Naive thymus-derived CD4-positive, alpha-beta T cell (primary cell): Measurements from ENCODE around the gene TGM2. TPM values are rescaled to one million over a fixed set of nuclear protein-coding genes. Genes with fewer than 3 reads are reported as not detected.

Experiments used
- ATAC-seq: fragments of 150-1000 bp; cut with Tn5 transposase; 2 replicates; pipeline ENCODE4 v1.10.0; 2021; ENCODE audit warnings: mild to moderate bottlenecking, moderate library complexity
- CTCF ChIA-PET: fragments of 350-600 bp; sonication (Branson Sonifier 250); formaldehyde crosslinking; loops from one replicate; lab custom pipeline; 2021; ENCODE audit warnings: antibody characterized with exemption; lab: Charles Lee
- POLR2A ChIA-PET: fragments of 350-600 bp; sonication (Branson Sonifier 250); formaldehyde crosslinking; loops from one replicate; lab custom pipeline; 2021; ENCODE audit warnings: antibody characterized with exemption, inconsistent platforms; lab: Charles Lee
- DNase-seq, 9 donors: peaks; one replicate each; pipeline versions ENCODE4 v3.0.0 to v3.0.0-alpha.2; 2020 to 2022; ENCODE audit warnings: mixed read lengths in 1 of 9
- H3K27ac ChIP-seq: one replicate; pipeline ENCODE4 v1.7.0; 2013; ENCODE audit warnings: mild to moderate bottlenecking, low read depth, low read length, moderate library complexity
- H3K27me3 ChIP-seq, 2 donors: one replicate each; pipeline ENCODE4 v1.7.0; 2013; ENCODE audit warnings: low read length in 2 of 2, mild to moderate bottlenecking in 2 of 2, moderate library complexity in 2 of 2; ENCODE audit not compliant: control insufficient read depth in 2 of 2, insufficient read depth in 2 of 2
- H3K36me3 ChIP-seq, 3 experiments: 1 replicate in 2 of 3; 2 replicates in 1 of 3; pipeline ENCODE4 v1.7.0; 2013; ENCODE audit warnings: low read length in 3 of 3, mild to moderate bottlenecking in 3 of 3, moderate library complexity in 1 of 3; ENCODE audit not compliant: insufficient read depth in 3 of 3, control insufficient read depth in 2 of 3
- H3K4me1 ChIP-seq, 2 donors: one replicate each; pipeline ENCODE4 v1.7.0; 2013; ENCODE audit warnings: low read length in 2 of 2, mild to moderate bottlenecking in 2 of 2, moderate library complexity in 1 of 2; ENCODE audit not compliant: control insufficient read depth in 2 of 2, insufficient read depth in 2 of 2
- H3K4me3 ChIP-seq: 2 replicates; pipeline ENCODE4 v1.7.0; 2013; ENCODE audit warnings: mild to moderate bottlenecking, low read length
- H3K9me3 ChIP-seq, 3 experiments: 1 replicate in 2 of 3; 2 replicates in 1 of 3; pipeline ENCODE4 v1.7.0; 2013; ENCODE audit warnings: low read length in 3 of 3; ENCODE audit not compliant: control insufficient read depth in 2 of 3
- H3K27ac Mint-ChIP-seq, 9 donors: one replicate each; pipeline ENCODE4 v1.8.0; 2020 to 2022; ENCODE audit warnings: mixed read lengths in 9 of 9, mild to moderate bottlenecking in 8 of 9, moderate library complexity in 5 of 9, inconsistent platforms in 2 of 9
- H3K27me3 Mint-ChIP-seq, 5 donors: one replicate each; pipeline ENCODE4 v1.8.0; 2021 to 2022; ENCODE audit warnings: mixed read lengths in 5 of 5, mild to moderate bottlenecking in 1 of 5
- H3K36me3 Mint-ChIP-seq, 5 donors: one replicate each; pipeline ENCODE4 v1.8.0; 2020 to 2022; ENCODE audit warnings: mixed read lengths in 5 of 5, mild to moderate bottlenecking in 3 of 5, inconsistent platforms in 1 of 5
- H3K4me1 Mint-ChIP-seq, 7 donors: one replicate each; pipeline ENCODE4 v1.8.0; 2020 to 2022; ENCODE audit warnings: mixed read lengths in 7 of 7, mild to moderate bottlenecking in 3 of 7, inconsistent platforms in 1 of 7
- H3K4me3 Mint-ChIP-seq, 10 donors: one replicate each; pipeline ENCODE4 v1.8.0; 2020 to 2022; ENCODE audit warnings: mild to moderate bottlenecking in 10 of 10, mixed read lengths in 10 of 10, moderate library complexity in 6 of 10, inconsistent platforms in 2 of 10
- H3K9me3 Mint-ChIP-seq, 11 donors: one replicate each; pipeline ENCODE4 v1.8.0; 2020 to 2022; ENCODE audit warnings: mixed read lengths in 11 of 11, mild to moderate bottlenecking in 4 of 11, inconsistent platforms in 1 of 11, moderate library complexity in 1 of 11
- intact Hi-C, 2 donors: fragments of 100-400 bp; cut with micrococcal nuclease; formaldehyde crosslinking; loops; one replicate each; pipeline ENCODE4 v1.15.1; 2023
- polyA plus RNA-seq, 2 donors: library from polyadenylated mRNA; unstranded; fragments of 300-500 nt; fragmentation: Illumina TruSeq; gene quantifications; one replicate each; pipeline ENCODE4 v1.2.3, GENCODE V29; 2021
- total RNA-seq, 6 experiments: library from RNA in 5 of 6; stranded (reverse) in 5 of 6; gene quantifications; 1 replicate in 5 of 6; 2 replicates in 1 of 6; pipeline ENCODE4 v1.2.3 and lab custom pipeline; 2021 to 2026

Gene TGM2
- total and polyA plus RNA-seq, 7 experiments from 2014 or later = 0.11 to 0.94 (median 0.19) TPM; not detected in 2

- ChIA-PET POLR2A (no interaction called here), CTCF (no interaction called here)
- no peaks in the 10 kb centered on the region for H3K4me1 ChIP-seq
- peaks cover 0 to 23% (median 5%) of the 10 kb centered on the region in 7 donors for H3K4me1 Mint-ChIP-seq
- H3K36me3 ChIP-seq = no peaks in the 10 kb centered on the region
- ATAC-seq (no peak), DNase-seq (no peak)
- intact Hi-C loops = no loop called here
- H3K27me3 Mint-ChIP-seq = peaks cover 0 to 5% (median 0%) of the 10 kb centered on the region in 5 donors
- no peak overlapping the region for H3K4me3 Mint-ChIP-seq
- no peak overlapping the region for H3K27ac ChIP-seq
- peak overlapping the region in 1 of 9 donors; percentile 34 for H3K27ac Mint-ChIP-seq
- H3K27me3 ChIP-seq = no peaks in the 10 kb centered on the region
- no peaks in the 10 kb centered on the region for H3K9me3 ChIP-seq
- H3K4me3 ChIP-seq = no peak overlapping the region
- no peaks in the 10 kb centered on the region for H3K9me3 Mint-ChIP-seq
- H3K36me3 Mint-ChIP-seq = no peaks in the 10 kb centered on the region
Observed at GRCh38 chr20:38132910-38133501, 32.1 kb downstream of the TGM2 start.

- CTCF ChIA-PET = no interaction called here
- Histone ChIP-seq H3K9me3 (no peaks in the 10 kb centered on the region), H3K4me3 (no peak overlapping the region), H3K4me1 (no peaks in the 10 kb centered on the region), H3K27ac (no peak overlapping the region), H3K36me3 (no peaks in the 10 kb centered on the region), H3K27me3 (no peaks in the 10 kb centered on the region)
- intact Hi-C loops = no loop called here
- no peaks in the 10 kb centered on the region for H3K36me3 Mint-ChIP-seq
- H3K4me3 Mint-ChIP-seq = no peak overlapping the region
- peaks cover 0 to 23% (median 5%) of the 10 kb centered on the region in 7 donors for H3K4me1 Mint-ChIP-seq
- H3K27me3 Mint-ChIP-seq = peaks cover 0 to 5% (median 0%) of the 10 kb centered on the region in 5 donors
- DNase-seq = no peak
- H3K27ac Mint-ChIP-seq = peak overlapping the region in 1 of 9 donors; percentile 70
- POLR2A ChIA-PET = no interaction called here
- H3K9me3 Mint-ChIP-seq = no peaks in the 10 kb centered on the region
- ATAC-seq = no peak
Observed at GRCh38 chr20:38132156-38132909, 32.7 kb downstream of the TGM2 start.

GRCh38 chr20:38131588-38132121 is 33.4 kb downstream of the TGM2 start:
- CTCF ChIA-PET = no interaction called here
- DNase-seq (no peak), ATAC-seq (no peak)
- Histone ChIP-seq H3K27me3 (no peaks in the 10 kb centered on the region), H3K36me3 (no peaks in the 10 kb centered on the region), H3K4me1 (no peaks in the 10 kb centered on the region), H3K27ac (no peak overlapping the region), H3K9me3 (no peaks in the 10 kb centered on the region), H3K4me3 (no peak overlapping the region)
- POLR2A ChIA-PET = no interaction called here
- no peaks in the 10 kb centered on the region for H3K36me3 Mint-ChIP-seq
- intact Hi-C loops = no loop called here
- peaks cover 0 to 5% (median 0%) of the 10 kb centered on the region in 5 donors for H3K27me3 Mint-ChIP-seq
- H3K4me1 Mint-ChIP-seq = peaks cover 0 to 23% (median 5%) of the 10 kb centered on the region in 7 donors
- no peaks in the 10 kb centered on the region for H3K9me3 Mint-ChIP-seq
- H3K27ac Mint-ChIP-seq = no peak overlapping the region
- no peak overlapping the region for H3K4me3 Mint-ChIP-seq

GRCh38 chr20:38130687-38131587 is 34.1 kb downstream of the TGM2 start:
- H3K27me3 ChIP-seq = no peaks in the 10 kb centered on the region
- H3K9me3 ChIP-seq = no peaks in the 10 kb centered on the region
- ATAC-seq = no peak
- Mint-ChIP-seq H3K4me1 (peaks cover 0 to 23% (median 5%) of the 10 kb centered on the region in 7 donors), H3K4me3 (no peak overlapping the region), H3K27me3 (peaks cover 0 to 5% (median 0%) of the 10 kb centered on the region in 5 donors), H3K27ac (no peak overlapping the region), H3K9me3 (no peaks in the 10 kb centered on the region), H3K36me3 (no peaks in the 10 kb centered on the region)
- DNase-seq = no peak
- H3K4me1 ChIP-seq = no peaks in the 10 kb centered on the region
- ChIA-PET CTCF (interaction anchor here (0.6 kb wide), 1 partner anchor 394 kb away, joined by 3 read pairs; no protein-coding TSS in a partner anchor), POLR2A (no interaction called here)
- H3K4me3 ChIP-seq = no peak overlapping the region
- intact Hi-C loops = no loop called here
- no peaks in the 10 kb centered on the region for H3K36me3 ChIP-seq
- no peak overlapping the region for H3K27ac ChIP-seq

GRCh38 chr20:38129893-38130609 is 35.0 kb downstream of the TGM2 start:
- Histone ChIP-seq H3K4me3 (no peak overlapping the region), H3K36me3 (no peaks in the 10 kb centered on the region), H3K4me1 (no peaks in the 10 kb centered on the region), H3K27me3 (no peaks in the 10 kb centered on the region), H3K9me3 (no peaks in the 10 kb centered on the region), H3K27ac (no peak overlapping the region)
- Mint-ChIP-seq H3K4me3 (no peak overlapping the region), H3K9me3 (no peaks in the 10 kb centered on the region), H3K36me3 (no peaks in the 10 kb centered on the region), H3K27ac (no peak overlapping the region), H3K4me1 (peaks cover 0 to 19% (median 5%) of the 10 kb centered on the region in 7 donors), H3K27me3 (peaks cover 0 to 5% (median 0%) of the 10 kb centered on the region in 5 donors)
- POLR2A ChIA-PET = no interaction called here
- intact Hi-C loops = no loop called here
- DNase-seq (no peak), ATAC-seq (no peak)
- CTCF ChIA-PET = no interaction called here

GRCh38 chr20:38129248-38129865 is 35.7 kb downstream of the TGM2 start:
- no peak overlapping the region for H3K27ac Mint-ChIP-seq
- no peaks in the 10 kb centered on the region for H3K36me3 Mint-ChIP-seq
- no peak for DNase-seq
- no peaks in the 10 kb centered on the region for H3K36me3 ChIP-seq
- intact Hi-C loops = no loop called here
- no peak for ATAC-seq
- H3K9me3 ChIP-seq = no peaks in the 10 kb centered on the region
- peaks cover 0 to 5% (median 0%) of the 10 kb centered on the region in 5 donors for H3K27me3 Mint-ChIP-seq
- no peaks in the 10 kb centered on the region for H3K27me3 ChIP-seq
- H3K4me3 ChIP-seq = no peak overlapping the region
- H3K4me1 ChIP-seq = no peaks in the 10 kb centered on the region
- peaks cover 0 to 12% (median 2%) of the 10 kb centered on the region in 7 donors for H3K4me1 Mint-ChIP-seq
- H3K27ac ChIP-seq = no peak overlapping the region
- H3K4me3 Mint-ChIP-seq = no peak overlapping the region
- ChIA-PET CTCF (no interaction called here), POLR2A (no interaction called here)
- H3K9me3 Mint-ChIP-seq = no peaks in the 10 kb centered on the region
